Head of caudate nucleus (tissue), 42 donors: ENCODE measurements around the gene ZNF827.

Experiments
- DNase-seq, 42 donors: peaks; one replicate each; pipeline versions ENCODE4 v3.0.0 to v3.0.0-alpha.2; 2020 to 2021; ENCODE audit warnings: mixed read lengths in 7 of 42
- intact Hi-C: fragments of 100-400 bp; cut with DNase I; formaldehyde crosslinking; loops from one replicate; pipeline ENCODE4 v1.15.0; 2022

The ZNF827 gene

GRCh38 chr4:145716200-145716599 lies 222.4 kb downstream of the ZNF827 start:
- no peak for DNase-seq
- intact Hi-C loops: no loop called here

DNA sequence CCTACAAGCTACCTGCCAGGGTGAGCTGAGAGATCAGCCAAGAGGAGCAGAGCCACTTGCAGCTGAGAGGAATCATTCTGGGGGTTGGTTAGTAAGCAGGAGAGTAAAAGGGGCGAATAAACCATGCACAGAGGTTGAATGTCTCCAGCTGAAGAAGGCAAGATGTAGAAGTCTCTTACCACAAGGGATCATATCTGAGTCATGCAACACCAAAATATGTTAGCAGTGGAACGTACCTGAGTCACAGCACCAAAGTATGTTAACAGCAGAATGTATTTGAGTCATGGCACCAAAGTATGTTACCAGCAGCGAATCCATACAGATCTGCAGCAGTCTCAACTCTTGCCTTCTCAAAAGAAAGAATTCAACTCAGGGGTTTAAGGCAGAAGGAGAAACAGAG lies 228.8 kb downstream of the ZNF827 start:
- DNase-seq: no peak
- intact Hi-C loops: no loop called here

DNA sequence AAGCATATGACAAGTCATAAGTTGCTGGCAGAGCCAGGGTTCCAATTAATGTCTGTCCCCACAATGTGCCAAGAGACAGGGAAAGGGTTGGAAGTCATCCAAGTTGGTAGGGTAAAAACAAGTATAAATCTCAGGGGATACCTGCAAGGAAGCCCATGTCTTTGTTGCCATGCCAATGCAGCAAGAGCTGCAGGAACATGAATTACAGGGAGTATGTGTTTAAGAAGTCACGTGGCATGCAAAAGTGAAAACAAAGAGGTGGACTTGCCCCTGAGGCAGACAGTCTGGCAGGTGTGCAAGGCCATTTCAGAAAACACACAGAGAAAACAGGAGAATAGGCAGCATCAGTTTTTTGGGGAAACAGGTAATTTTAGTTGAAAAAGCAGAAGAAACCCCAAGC lies 229.3 kb downstream of the ZNF827 start:
- intact Hi-C loops: no loop called here
- no peak for DNase-seq
